HepG2 (cell line): ENCODE measurements around the gene SPPL2B. TPM values are rescaled to one million over a fixed set of nuclear protein-coding genes. Genes with fewer than 3 reads are reported as not detected.

ENCODE experiments used
- ATAC-seq: fragments of 200-7000 bp; cut with Tn5 transposase; 3 replicates; pipeline ENCODE4 v1.9.1; 2020; ENCODE audit warnings: mild to moderate bottlenecking, moderate library complexity
- BruUV-seq: library from RNA; stranded (reverse); fragments of 400-500 nt; replicated peaks from 2 replicates; lab custom pipeline; 2021; lab: Mats Ljungman, UMichigan
- CTCF ChIA-PET: fragments of 300-600 bp; formaldehyde crosslinking; extraction: SDS; loops from one replicate; lab custom pipeline; 2021; ENCODE audit warnings: low total read pairs, inconsistent platforms, low intra/inter-chr PET ratio; lab: Yijun Ruan, JAX
- POLR2A ChIA-PET: fragments of 350-600 bp; sonication (Branson Sonifier 250); formaldehyde crosslinking; loops from one replicate; lab custom pipeline; 2020; ENCODE audit warnings: antibody characterized with exemption, inconsistent platforms; lab: Yijun Ruan, JAX
- DNase-seq: peaks from one replicate; pipeline ENCODE4 v3.0.0-alpha.2; 2015; ENCODE audit warnings: low spot score
- FAIRE-seq: peaks from 3 replicates; lab custom pipeline; 2011; peaks lifted over from hg19 to GRCh38; lab: Jason Lieb, UNC
- H2AFZ ChIP-seq: one replicate; pipeline ENCODE4 v1.6.1; 2011; ENCODE audit warnings: low read length, inconsistent platforms
- H3K27ac ChIP-seq: fragments of 300-600 bp; 3 replicates; pipeline ENCODE4 v1.8.0; 2011; ENCODE audit warnings: mixed run types, mild to moderate bottlenecking, mixed read lengths, low read length, inconsistent platforms; ENCODE audit not compliant: insufficient read depth; ENCODE audit errors: extremely low read length
- H3K27me3 ChIP-seq, 2 experiments: fragments of 200-600 bp in 1 of 2; 2 replicates in 1 of 2; 3 replicates in 1 of 2; pipeline versions ENCODE4 v1.6.0 to v1.8.0; 2011; ENCODE audit warnings: low read length in 2 of 2, mild to moderate bottlenecking in 2 of 2, moderate library complexity in 2 of 2, inconsistent platforms in 1 of 2; ENCODE audit not compliant: insufficient read depth in 2 of 2, control insufficient read depth in 1 of 2
- H3K36me3 ChIP-seq, 2 experiments: fragments of 200-600 bp in 1 of 2; replicated peaks in 1 of 2; 2 replicates in 1 of 2; 3 replicates in 1 of 2; pipeline versions ENCODE4 v1.5.1 to v1.8.0; 2011; ENCODE audit warnings: low read length in 2 of 2, inconsistent platforms in 1 of 2; ENCODE audit not compliant: insufficient read depth in 2 of 2, control insufficient read depth in 1 of 2
- H3K4me1 ChIP-seq: 2 replicates; pipeline ENCODE4 v1.5.1; 2012; ENCODE audit warnings: low read length, inconsistent platforms; ENCODE audit not compliant: insufficient read depth
- H3K4me2 ChIP-seq: 2 replicates; pipeline ENCODE4 v1.6.0; 2011; ENCODE audit warnings: low read depth, low read length, inconsistent platforms
- H3K4me3 ChIP-seq, 3 experiments: fragments of 200-600 bp in 1 of 3; sonication (generic), shearing (Covaris generic) in 1 of 3; replicated peaks in 1 of 3; 2 replicates each; pipeline ENCODE4 v1.5.1; 2011 to 2016; ENCODE audit warnings: low read length in 3 of 3, inconsistent platforms in 2 of 3, low read depth in 2 of 3, mild to moderate bottlenecking in 2 of 3, control low read depth in 1 of 3, mixed read lengths in 1 of 3; ENCODE audit not compliant: insufficient read depth in 1 of 3
- H3K79me2 ChIP-seq: one replicate; pipeline ENCODE4 v1.6.1; 2011; ENCODE audit warnings: low read length, inconsistent platforms; ENCODE audit not compliant: insufficient read depth
- H3K9ac ChIP-seq: 2 replicates; pipeline ENCODE4 v1.6.0; 2011; ENCODE audit warnings: mild to moderate bottlenecking, low read depth, low read length, inconsistent platforms; ENCODE audit not compliant: insufficient read depth
- H3K9me3 ChIP-seq: 2 replicates; pipeline ENCODE4 v1.5.1; 2012; ENCODE audit warnings: mild to moderate bottlenecking, low read length
- H4K20me1 ChIP-seq: 2 replicates; pipeline ENCODE4 v1.6.0; 2011; ENCODE audit warnings: inconsistent platforms, mild to moderate bottlenecking, low read length, moderate library complexity; ENCODE audit not compliant: insufficient read depth
- HDAC1 ChIP-seq: sonication (generic); formaldehyde crosslinking; IDR thresholded peaks from 2 replicates; pipeline ENCODE4 v1.5.1; 2020; ENCODE audit warnings: mild to moderate bottlenecking, missing genetic modification reagents
- NFIB ChIP-seq: sonication (generic); formaldehyde crosslinking; IDR thresholded peaks from 2 replicates; pipeline ENCODE4 v1.9.0; 2021; ENCODE audit warnings: missing genetic modification reagents, mild to moderate bottlenecking, borderline replicate concordance
- PRMT3 ChIP-seq: sonication (generic); formaldehyde crosslinking; IDR thresholded peaks from 2 replicates; pipeline ENCODE4 v1.8.1; 2022; ENCODE audit warnings: low read depth, mild to moderate bottlenecking, moderate library complexity, missing genetic modification reagents, borderline replicate concordance
- SMAD1 ChIP-seq: sonication (generic); formaldehyde crosslinking; IDR thresholded peaks from 2 replicates; pipeline ENCODE4 v1.4.0; 2020; ENCODE audit warnings: missing genetic modification reagents, low read depth, mild to moderate bottlenecking, borderline replicate concordance
- TGIF2 ChIP-seq: IDR thresholded peaks from 2 replicates; pipeline ENCODE4 v1.6.1; 2016; ENCODE audit warnings: control low read depth, missing compliant biosample characterization
- ZNF251 ChIP-seq: sonication (generic); formaldehyde crosslinking; IDR thresholded peaks from 2 replicates; pipeline ENCODE4 v1.9.0; 2021; ENCODE audit warnings: mild to moderate bottlenecking, missing genetic modification reagents
- ZNF30 ChIP-seq: sonication (generic); formaldehyde crosslinking; IDR thresholded peaks from 2 replicates; pipeline ENCODE4 v1.5.0; 2020; ENCODE audit warnings: mild to moderate bottlenecking, missing genetic modification reagents
- ZNF446 ChIP-seq: sonication (generic); formaldehyde crosslinking; IDR thresholded peaks from 2 replicates; pipeline ENCODE4 v1.5.0; 2020; ENCODE audit warnings: mild to moderate bottlenecking, missing genetic modification reagents
- ZNF616 ChIP-seq: sonication (generic); formaldehyde crosslinking; IDR thresholded peaks from 2 replicates; pipeline ENCODE4 v1.5.0; 2020; ENCODE audit warnings: low read depth, mild to moderate bottlenecking, missing genetic modification reagents
- ZNF788 ChIP-seq: sonication (generic); formaldehyde crosslinking; IDR thresholded peaks from 2 replicates; pipeline ENCODE4 v1.5.0; 2020; ENCODE audit warnings: mild to moderate bottlenecking, missing genetic modification reagents, borderline replicate concordance
- WGBS: methylation state at CpG from one replicate; pipeline ENCODE4 v1.1.6; 2017; ENCODE audit warnings: low lambda C conversion rate; 5-methylcytosine and 5-hydroxymethylcytosine counted together
- in situ Hi-C: cut with HindIII; loops from 2 replicates; pipeline ENCODE4 v1.10.0; 2017; ENCODE audit warnings: low pct_unique_long_range_greater_than_20kb; ENCODE audit not compliant: extremely low pct_ligation_motif_present
- intact Hi-C: fragments of 100-400 bp; cut with micrococcal nuclease; formaldehyde crosslinking; loops from one replicate; pipeline ENCODE4 v1.10.0; 2022; ENCODE audit not compliant: unreplicated experiment
- polyA plus RNA-seq, 8 experiments: library from polyadenylated mRNA; depleted of rRNA in 3 of 8; stranded (reverse) in 7 of 8; unstranded in 1 of 8; fragments of >200 nt; fragmentation: Illumina TruSeq in 4 of 8; extraction: Trizol in 4 of 8; gene quantifications; 2 replicates each; pipeline versions ENCODE4 v1.2.1 to v1.2.3, GENCODE V29; 2011 to 2016; ENCODE audit warnings: low read depth in 4 of 8, missing spikeins in 1 of 8, mixed read lengths in 1 of 8; ENCODE audit not compliant: insufficient read depth in 1 of 8
- total RNA-seq, 5 experiments: library from RNA; depleted of rRNA; stranded (reverse); fragments of >200 nt; fragmentation: Illumina TruSeq; extraction: Trizol; gene quantifications; 2 replicates each; pipeline ENCODE4 v1.2.3, GENCODE V29; 2016; ENCODE audit warnings: low read depth in 1 of 5
- TF ChIP-seq, protein P1 (sequence below): sonication (generic); formaldehyde crosslinking; IDR thresholded peaks from 2 replicates; pipeline ENCODE4 v1.8.0; 2022; ENCODE audit warnings: mild to moderate bottlenecking, missing genetic modification reagents; ENCODE audit not compliant: insufficient replicate concordance
- TF ChIP-seq, protein P2 (sequence below): IDR thresholded peaks from 2 replicates; pipeline ENCODE4 v1.6.1; 2016; ENCODE audit warnings: missing genetic modification reagents, missing compliant biosample characterization
- TF ChIP-seq, protein P3 (sequence below): sonication (generic); formaldehyde crosslinking; IDR thresholded peaks from 2 replicates; pipeline ENCODE4 v1.5.1; 2020; ENCODE audit warnings: mild to moderate bottlenecking, missing genetic modification reagents

The SPPL2B gene
- total and polyA plus RNA-seq, 2 of the 13 experiments (the other 11 are each of a cell fraction or from before 2014, with no cell fraction given), result 14.9 to 15.2 TPM

DNA sequence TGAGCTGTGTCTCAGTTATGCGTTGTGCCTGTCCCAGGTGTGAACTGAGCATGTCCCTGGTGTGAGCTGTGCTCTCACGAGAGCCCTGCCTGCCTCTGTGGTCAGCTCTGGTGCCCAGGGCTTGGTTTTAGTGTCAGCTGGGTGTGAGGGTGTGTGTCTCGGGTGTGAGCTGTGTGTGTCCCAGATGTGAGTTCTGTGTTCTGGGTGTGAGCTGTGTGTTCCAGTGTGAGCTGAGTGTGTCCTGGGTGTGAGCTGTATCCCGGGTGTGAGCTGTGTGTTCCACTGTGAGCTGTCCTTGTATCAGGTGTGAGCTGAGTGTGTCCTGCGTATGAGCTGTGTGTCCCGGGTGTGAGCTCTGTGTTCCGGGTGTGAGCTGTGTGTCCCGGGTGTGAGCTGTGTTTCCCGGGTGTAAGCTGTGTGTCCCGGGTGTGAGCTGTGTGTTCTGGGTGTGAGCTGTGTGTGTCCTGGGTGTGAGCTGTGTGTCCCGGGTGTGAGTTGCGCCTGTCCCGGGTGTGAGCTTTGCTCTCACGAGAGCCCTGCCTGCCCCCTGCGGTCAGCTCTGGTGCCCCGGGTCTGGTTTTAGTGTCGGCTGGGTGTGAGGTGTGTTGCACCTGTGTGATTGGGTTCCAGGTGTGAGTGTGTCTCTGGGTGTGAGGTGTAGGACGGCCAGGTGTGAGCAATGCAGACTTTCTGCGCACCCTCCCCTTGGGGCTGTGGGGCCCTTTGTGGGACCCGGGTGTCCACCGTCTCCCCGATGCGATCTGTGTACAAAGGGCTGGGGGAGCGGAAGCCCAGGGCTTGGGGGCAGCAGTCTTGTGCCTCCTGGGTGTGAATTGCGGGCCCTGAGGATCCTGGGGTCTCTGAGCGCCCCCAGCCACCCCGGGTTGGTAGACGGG is 39.4 kb upstream of the SPPL2B start:
- peaks cover 46% of the 10 kb centered on the region for H3K4me1 ChIP-seq
- H4K20me1 ChIP-seq, result no peaks in the 10 kb centered on the region; the same call in 1 of the 2 replicates
- in situ Hi-C loops, result no loop called here
- ATAC-seq (peak; percentile 19; the same call in 2 of the 3 replicates), FAIRE-seq (no peak), DNase-seq (no peak)
- no TSS peak for BruUV-seq
- WGBS, result 27% methylated on average over 5 of the region's 28 CpGs
- H2AFZ ChIP-seq, result no peak overlapping the region
- H3K27me3 ChIP-seq, result peaks cover 30 to 83% of the 10 kb centered on the region in 2 experiments
- ChIA-PET CTCF (no interaction called here), POLR2A (interaction anchor here (0.9 kb wide), 1 partner anchor 54 kb away, joined by 5 read pairs; no protein-coding TSS in a partner anchor)
- H3K4me2 ChIP-seq, result peak overlapping the region; percentile 68
- intact Hi-C loops, result no loop called here
- H3K9ac ChIP-seq, result 0 out of 2 replicates have a peak overlapping the region, but pooled peaks have one; percentile 18
- no peaks in the 10 kb centered on the region for H3K9me3 ChIP-seq
- peak overlapping the region in 1 of 3 experiments; percentile 53; a peak in 2 of 6 replicates for H3K4me3 ChIP-seq
- H3K79me2 ChIP-seq, result no peaks in the 10 kb centered on the region
- H3K36me3 ChIP-seq, result no peaks in the 10 kb centered on the region
- H3K27ac ChIP-seq, result no peak overlapping the region
- no peak for TF ChIP-seq ZNF251 (CRISPR knock-in tag)
- TF ChIP-seq ZNF788 (CRISPR knock-in tag), result no peak
- TF ChIP-seq, protein P1, sequence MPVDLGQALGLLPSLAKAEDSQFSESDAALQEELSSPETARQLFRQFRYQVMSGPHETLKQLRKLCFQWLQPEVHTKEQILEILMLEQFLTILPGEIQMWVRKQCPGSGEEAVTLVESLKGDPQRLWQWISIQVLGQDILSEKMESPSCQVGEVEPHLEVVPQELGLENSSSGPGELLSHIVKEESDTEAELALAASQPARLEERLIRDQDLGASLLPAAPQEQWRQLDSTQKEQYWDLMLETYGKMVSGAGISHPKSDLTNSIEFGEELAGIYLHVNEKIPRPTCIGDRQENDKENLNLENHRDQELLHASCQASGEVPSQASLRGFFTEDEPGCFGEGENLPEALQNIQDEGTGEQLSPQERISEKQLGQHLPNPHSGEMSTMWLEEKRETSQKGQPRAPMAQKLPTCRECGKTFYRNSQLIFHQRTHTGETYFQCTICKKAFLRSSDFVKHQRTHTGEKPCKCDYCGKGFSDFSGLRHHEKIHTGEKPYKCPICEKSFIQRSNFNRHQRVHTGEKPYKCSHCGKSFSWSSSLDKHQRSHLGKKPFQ (CRISPR knock-in tag), result peak; percentile 100
- no peak for TF ChIP-seq PRMT3 (CRISPR knock-in tag)
- no peak for TF ChIP-seq NFIB (CRISPR knock-in tag)
- TF ChIP-seq ZNF30 (CRISPR knock-in tag), result 0 out of 2 replicates have a peak, but pooled peaks have one; percentile 32
- TF ChIP-seq, protein P2, sequence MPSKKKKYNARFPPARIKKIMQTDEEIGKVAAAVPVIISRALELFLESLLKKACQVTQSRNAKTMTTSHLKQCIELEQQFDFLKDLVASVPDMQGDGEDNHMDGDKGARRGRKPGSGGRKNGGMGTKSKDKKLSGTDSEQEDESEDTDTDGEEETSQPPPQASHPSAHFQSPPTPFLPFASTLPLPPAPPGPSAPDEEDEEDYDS (CRISPR knock-in tag), result no peak
- TF ChIP-seq, protein P3, sequence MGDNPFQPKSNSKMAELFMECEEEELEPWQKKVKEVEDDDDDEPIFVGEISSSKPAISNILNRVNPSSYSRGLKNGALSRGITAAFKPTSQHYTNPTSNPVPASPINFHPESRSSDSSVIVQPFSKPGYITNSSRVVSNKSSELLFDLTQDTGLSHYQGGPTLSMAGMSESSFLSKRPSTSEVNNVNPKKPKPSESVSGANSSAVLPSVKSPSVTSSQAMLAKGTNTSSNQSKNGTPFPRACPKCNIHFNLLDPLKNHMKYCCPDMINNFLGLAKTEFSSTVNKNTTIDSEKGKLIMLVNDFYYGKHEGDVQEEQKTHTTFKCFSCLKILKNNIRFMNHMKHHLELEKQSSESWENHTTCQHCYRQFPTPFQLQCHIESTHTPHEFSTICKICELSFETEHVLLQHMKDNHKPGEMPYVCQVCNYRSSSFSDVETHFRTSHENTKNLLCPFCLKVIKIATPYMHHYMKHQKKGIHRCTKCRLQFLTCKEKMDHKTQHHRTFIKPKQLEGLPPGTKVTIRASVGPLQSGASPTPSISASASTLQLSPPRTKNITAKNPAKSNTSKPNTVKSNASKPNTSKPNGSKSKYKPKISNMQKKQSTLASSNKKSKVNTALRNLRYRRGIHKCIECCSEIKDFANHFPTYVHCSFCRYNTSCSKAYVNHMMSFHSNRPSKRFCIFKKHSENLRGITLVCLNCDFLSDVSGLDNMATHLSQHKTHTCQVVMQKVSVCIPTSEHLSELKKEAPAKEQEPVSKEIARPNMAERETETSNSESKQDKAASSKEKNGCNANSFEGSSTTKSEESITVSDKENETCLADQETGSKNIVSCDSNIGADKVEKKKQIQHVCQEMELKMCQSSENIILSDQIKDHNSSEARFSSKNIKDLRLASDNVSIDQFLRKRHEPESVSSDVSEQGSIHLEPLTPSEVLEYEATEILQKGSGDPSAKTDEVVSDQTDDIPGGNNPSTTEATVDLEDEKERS (CRISPR knock-in tag), result 0 out of 2 replicates have a peak, but pooled peaks have one; percentile 14
- no peak for TF ChIP-seq ZNF616
- TF ChIP-seq HDAC1 (CRISPR knock-in tag), result no peak
- TF ChIP-seq SMAD1 (CRISPR knock-in tag), result no peak
- no peak for TF ChIP-seq ZNF446
- TF ChIP-seq TGIF2, result no peak
